Chondrocyte (in vitro differentiated cells): Measurements from ENCODE around the gene CD74. TPM values are rescaled to one million over a fixed set of nuclear protein-coding genes. Genes with fewer than 3 reads are reported as not detected.
"Not testable (repeated sequence)": the region's sequence is repeated elsewhere in the genome, so short reads cannot be mapped to it uniquely, and the experiment has no call there.

Source experiments
- DNase-seq: peaks from one replicate; pipeline ENCODE4 v3.0.0; 2021; ENCODE audit warnings: mixed read lengths, low spot score
- H3K27ac Mint-ChIP-seq: one replicate; pipeline ENCODE4 v1.8.0; 2021; ENCODE audit warnings: mild to moderate bottlenecking, moderate library complexity, mixed read lengths; ENCODE audit not compliant: unreplicated experiment
- H3K27me3 Mint-ChIP-seq: 2 replicates; pipeline ENCODE4 v1.8.0; 2021; ENCODE audit warnings: low read depth, mixed read lengths
- H3K36me3 Mint-ChIP-seq: 2 replicates; pipeline ENCODE4 v1.8.0; 2021; ENCODE audit warnings: low read depth, mixed read lengths
- H3K4me1 Mint-ChIP-seq: 2 replicates; pipeline ENCODE4 v1.8.0; 2021; ENCODE audit warnings: low read depth, mild to moderate bottlenecking, mixed read lengths
- H3K4me3 Mint-ChIP-seq: one replicate; pipeline ENCODE4 v1.8.0; 2021; ENCODE audit warnings: mild to moderate bottlenecking, moderate library complexity, mixed read lengths; ENCODE audit not compliant: unreplicated experiment
- H3K9me3 Mint-ChIP-seq: 2 replicates; pipeline ENCODE4 v1.8.0; 2021; ENCODE audit warnings: low read depth, mixed read lengths
- CTCF ChIP-seq: fragments of 200-600 bp; sonication (generic); IDR thresholded peaks from 2 replicates; pipeline ENCODE4 v1.5.0; 2021; ENCODE audit warnings: antibody characterized with exemption, mild to moderate bottlenecking, moderate library complexity
- total RNA-seq: library from RNA; stranded (reverse); gene quantifications from 3 replicates; pipeline ENCODE4 v1.2.1, GENCODE V29; 2021

CD74 gene
- total RNA-seq, 1 donor from 2014 or later, result not detected

- peaks cover 10% of the 10 kb centered on the region for H3K4me1 Mint-ChIP-seq
- H3K4me3 Mint-ChIP-seq, result no peak overlapping the region
- H3K36me3 Mint-ChIP-seq, result no peaks in the 10 kb centered on the region
- no peaks in the 10 kb centered on the region for H3K9me3 Mint-ChIP-seq
- H3K27me3 Mint-ChIP-seq, result no peaks in the 10 kb centered on the region
- no peak overlapping the region for H3K27ac Mint-ChIP-seq
- TF ChIP-seq CTCF, result no peak
- DNase-seq, result no peak
These were observed 18.3 kb upstream of the CD74 start for GRCh38 chr5:150431048-150431447.

GRCh38 chr5:150429410-150429873 is 16.7 kb upstream of the CD74 start:
- DNase-seq, result no peak
- no peak overlapping the region for H3K4me3 Mint-ChIP-seq
- no peak for TF ChIP-seq CTCF
- peaks cover 1% of the 10 kb centered on the region for H3K27me3 Mint-ChIP-seq
- H3K27ac Mint-ChIP-seq, result no peak overlapping the region
- peaks cover 7% of the 10 kb centered on the region for H3K4me1 Mint-ChIP-seq
- H3K36me3 Mint-ChIP-seq, result no peaks in the 10 kb centered on the region
- H3K9me3 Mint-ChIP-seq, result no peaks in the 10 kb centered on the region

- Mint-ChIP-seq H3K9me3 (no peaks in the 10 kb centered on the region), H3K27ac (no peak overlapping the region), H3K27me3 (peaks cover 1% of the 10 kb centered on the region), H3K4me3 (no peak overlapping the region), H3K4me1 (peaks cover 7% of the 10 kb centered on the region), H3K36me3 (no peaks in the 10 kb centered on the region)
- no peak for TF ChIP-seq CTCF
- no peak for DNase-seq
These were observed 16.3 kb upstream of the CD74 start for GRCh38 chr5:150428978-150429377.

GRCh38 chr5:150428106-150428876 is 15.6 kb upstream of the CD74 start:
- Mint-ChIP-seq H3K27me3 (peaks cover 1% of the 10 kb centered on the region), H3K4me1 (peaks cover 7% of the 10 kb centered on the region), H3K4me3 (no peak overlapping the region), H3K36me3 (no peaks in the 10 kb centered on the region), H3K27ac (no peak overlapping the region), H3K9me3 (no peaks in the 10 kb centered on the region)
- no peak for TF ChIP-seq CTCF
- no peak for DNase-seq

- H3K4me3 Mint-ChIP-seq, H3K4me1 Mint-ChIP-seq, H3K27ac Mint-ChIP-seq, DNase-seq, H3K9me3 Mint-ChIP-seq, H3K27me3 Mint-ChIP-seq, H3K36me3 Mint-ChIP-seq: not testable (repeated sequence)
These were observed 13.5 kb upstream of the CD74 start for GRCh38 chr5:150426165-150426564.

- Mint-ChIP-seq H3K4me3 (no peak overlapping the region), H3K4me1 (peaks cover under 1% of the 10 kb centered on the region), H3K9me3 (no peaks in the 10 kb centered on the region), H3K27ac (no peak overlapping the region), H3K27me3 (peaks cover 1% of the 10 kb centered on the region), H3K36me3 (no peaks in the 10 kb centered on the region)
- no peak for DNase-seq
- TF ChIP-seq CTCF, result no peak
These were observed 10.0 kb upstream of the CD74 start for GRCh38 chr5:150422758-150423157.
